Measurements from ENCODE around the gene LONP1.

The LONP1 gene

DNA sequence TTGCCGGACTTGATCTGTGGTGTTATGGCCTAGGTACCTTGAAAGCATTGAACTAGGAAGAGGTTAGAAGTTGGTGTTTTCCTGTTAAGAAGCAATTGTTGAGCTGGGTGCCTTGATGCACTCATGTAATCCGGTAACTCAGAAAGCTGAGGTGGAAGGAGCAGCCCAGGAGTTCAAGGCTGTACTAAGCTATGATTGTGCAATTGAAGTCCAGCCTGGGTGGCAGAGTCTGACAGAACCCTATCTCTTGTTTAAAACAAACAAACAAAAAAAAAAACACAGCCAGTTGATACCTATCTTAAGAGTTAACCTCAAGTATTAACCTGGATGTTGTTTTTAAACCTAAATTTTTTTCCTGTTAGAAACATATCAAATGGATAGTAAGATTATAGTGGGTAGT lies 77.7 kb downstream of the LONP1 start:
- DNase-seq, result no peak

Data from NCI-H524 (cell line).